ENCODE data around the gene STK24.

Gene STK24

GRCh38 chr13:98557937-98558792 lies 18.7 kb downstream of the STK24 start:
- DNase-seq (ENCODE audit: extremely low read depth in 1 of 2, low read depth in 1 of 2) = no peak

GRCh38 chr13:98556968-98557631 lies 19.8 kb downstream of the STK24 start:
- no peak for DNase-seq (ENCODE audit: extremely low read depth in 1 of 2, low read depth in 1 of 2)

- DNase-seq (ENCODE audit: extremely low read depth in 1 of 2, low read depth in 1 of 2) = no peak
Measured at GRCh38 chr13:98556142-98556816, 20.6 kb downstream of the STK24 start.

DNA sequence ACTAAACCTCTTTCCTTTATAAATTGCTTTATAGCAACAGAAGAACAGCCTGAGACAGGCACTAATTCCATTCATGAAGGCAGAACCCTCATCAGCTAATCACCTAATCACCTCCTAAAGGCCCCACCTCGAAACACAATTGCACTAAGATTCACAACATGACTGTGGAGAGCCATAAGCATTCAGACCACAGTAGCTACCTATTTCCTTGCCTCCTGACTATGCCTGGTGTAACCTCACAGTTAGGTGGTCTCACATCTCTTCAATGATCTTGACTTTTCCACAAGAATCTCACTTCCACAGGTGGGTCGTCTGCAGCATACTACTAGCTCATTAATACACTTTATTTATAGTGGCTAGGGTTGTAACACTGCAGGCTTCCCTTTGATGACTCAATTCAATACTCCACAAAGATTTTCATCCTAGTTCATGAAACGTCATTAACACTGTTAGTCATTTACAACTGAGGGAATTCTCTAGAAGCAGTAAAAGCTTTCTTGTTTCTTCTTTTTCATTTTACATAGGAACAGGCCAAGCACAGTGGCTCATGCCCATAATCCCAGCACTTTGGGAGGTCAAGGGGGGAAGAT lies 27.1 kb downstream of the STK24 start:
- DNase-seq (ENCODE audit: extremely low read depth in 1 of 2, low read depth in 1 of 2) = no peak

DNA sequence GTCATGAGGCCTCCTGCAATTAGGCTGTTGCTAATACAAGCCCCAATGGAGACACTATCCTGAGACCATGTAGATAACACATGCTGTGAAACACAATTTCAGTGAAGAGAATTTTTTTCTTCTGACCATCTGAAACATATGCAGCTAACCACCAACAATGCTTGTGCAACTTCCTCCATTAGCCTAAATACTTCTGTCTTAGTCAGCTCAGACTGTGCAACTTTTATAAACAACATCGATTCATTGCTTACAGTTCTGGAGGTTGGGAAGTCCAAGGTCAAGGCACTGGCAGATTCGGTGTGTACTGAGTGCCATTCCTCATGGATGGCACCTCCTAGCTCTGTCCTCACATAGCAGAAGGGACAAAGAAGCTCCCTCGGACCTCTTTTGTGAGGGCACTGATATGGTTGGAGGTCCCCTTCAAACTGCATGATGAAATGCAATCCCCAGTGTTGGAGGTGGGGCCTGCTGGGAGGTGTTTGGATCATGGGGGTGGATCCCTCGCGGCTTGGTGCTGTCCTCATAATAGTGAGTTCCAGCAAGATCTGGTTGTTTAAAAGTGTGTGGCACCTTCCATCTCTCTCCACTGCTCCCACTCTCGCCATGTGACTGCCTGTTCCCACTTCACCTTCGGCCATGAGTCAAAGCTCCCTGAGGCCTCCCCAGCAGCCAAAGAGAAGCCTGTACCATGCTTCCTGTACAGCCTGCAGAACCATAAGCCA lies 27.7 kb downstream of the STK24 start:
- DNase-seq (ENCODE audit: extremely low read depth in 1 of 2, low read depth in 1 of 2) = no peak

GRCh38 chr13:98548230-98548629 lies 28.7 kb downstream of the STK24 start:
- DNase-seq (ENCODE audit: extremely low read depth in 1 of 2, low read depth in 1 of 2) = no peak

DNA sequence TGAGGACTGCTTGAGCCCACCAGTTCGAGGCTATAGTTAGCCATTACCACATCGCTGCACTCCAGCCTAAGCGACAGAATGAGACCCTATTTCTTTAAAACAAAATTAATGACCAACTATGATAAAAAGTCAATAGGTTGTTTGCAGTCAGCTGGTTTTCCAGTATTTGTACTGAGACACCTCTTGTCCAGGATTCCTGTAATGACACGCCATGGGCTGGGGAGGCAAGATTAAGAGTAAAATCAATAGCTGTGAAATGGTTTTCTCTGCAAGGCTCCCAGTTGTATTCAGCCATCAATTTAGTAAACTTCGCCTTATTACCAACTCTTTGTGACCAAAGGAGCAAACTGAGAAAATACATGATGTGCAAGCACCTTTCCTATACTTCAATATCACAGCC lies 29.5 kb downstream of the STK24 start:
- no peak for DNase-seq (ENCODE audit: extremely low read depth in 1 of 2, low read depth in 1 of 2)

DNA sequence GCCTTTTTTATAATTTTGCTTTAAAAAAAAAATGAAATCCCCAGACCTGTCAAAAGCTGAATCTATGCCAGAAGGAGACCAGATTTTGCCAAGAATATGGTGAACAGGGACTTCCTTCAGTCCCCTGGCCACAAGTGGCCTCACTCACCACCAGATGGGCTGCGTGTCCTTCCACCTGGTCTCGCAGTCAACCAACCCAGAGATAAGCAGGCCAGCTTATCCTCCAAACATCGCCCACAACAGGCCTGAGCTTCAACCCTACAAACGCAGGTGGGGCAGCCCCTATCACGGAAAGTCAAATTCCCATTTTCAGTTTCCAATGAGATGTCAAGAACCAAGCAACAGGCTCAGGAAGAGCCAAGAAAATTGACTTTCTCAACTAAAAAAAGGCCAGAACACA lies 30.5 kb downstream of the STK24 start:
- no peak for DNase-seq (ENCODE audit: extremely low read depth in 1 of 2, low read depth in 1 of 2)

GRCh38 chr13:98544104-98544710 lies 32.7 kb downstream of the STK24 start:
- DNase-seq (ENCODE audit: extremely low read depth in 1 of 2, low read depth in 1 of 2) = no peak

DNA sequence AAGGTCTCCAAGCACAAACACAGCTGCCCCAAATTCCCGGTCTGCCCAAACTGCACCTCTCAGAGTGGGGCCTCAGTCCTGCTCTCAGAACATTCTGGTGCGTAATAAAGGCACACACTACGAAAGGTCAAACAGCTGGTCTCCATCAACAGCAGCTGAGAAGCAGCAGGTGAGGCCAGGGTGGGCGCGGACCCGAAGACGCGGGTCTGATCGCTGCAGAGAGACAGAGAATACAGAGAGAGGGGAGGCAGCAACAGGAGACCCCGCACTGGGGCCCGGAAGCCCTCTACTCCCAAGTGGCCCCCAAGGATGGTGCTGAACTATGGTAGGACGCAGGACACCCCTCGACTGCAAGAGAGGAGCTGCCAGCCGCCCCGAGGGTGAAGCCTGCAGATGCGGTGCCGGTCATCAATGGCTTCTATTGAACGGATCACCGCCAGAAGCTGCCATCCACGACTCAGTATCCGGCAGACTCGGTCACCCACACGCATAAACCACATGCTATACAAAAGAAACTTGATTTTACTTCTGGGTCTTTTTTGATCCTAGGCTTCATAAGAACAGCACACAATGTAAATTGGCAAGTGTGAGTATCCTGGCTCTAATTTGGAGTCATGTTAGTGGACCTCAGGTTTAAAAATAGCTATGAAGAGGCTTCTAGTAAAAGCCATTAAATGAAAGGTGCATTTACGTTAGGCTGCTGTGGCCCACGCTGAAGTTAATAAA lies 33.4 kb downstream of the STK24 start:
- no peak for DNase-seq (ENCODE audit: extremely low read depth in 1 of 2, low read depth in 1 of 2)

DNA sequence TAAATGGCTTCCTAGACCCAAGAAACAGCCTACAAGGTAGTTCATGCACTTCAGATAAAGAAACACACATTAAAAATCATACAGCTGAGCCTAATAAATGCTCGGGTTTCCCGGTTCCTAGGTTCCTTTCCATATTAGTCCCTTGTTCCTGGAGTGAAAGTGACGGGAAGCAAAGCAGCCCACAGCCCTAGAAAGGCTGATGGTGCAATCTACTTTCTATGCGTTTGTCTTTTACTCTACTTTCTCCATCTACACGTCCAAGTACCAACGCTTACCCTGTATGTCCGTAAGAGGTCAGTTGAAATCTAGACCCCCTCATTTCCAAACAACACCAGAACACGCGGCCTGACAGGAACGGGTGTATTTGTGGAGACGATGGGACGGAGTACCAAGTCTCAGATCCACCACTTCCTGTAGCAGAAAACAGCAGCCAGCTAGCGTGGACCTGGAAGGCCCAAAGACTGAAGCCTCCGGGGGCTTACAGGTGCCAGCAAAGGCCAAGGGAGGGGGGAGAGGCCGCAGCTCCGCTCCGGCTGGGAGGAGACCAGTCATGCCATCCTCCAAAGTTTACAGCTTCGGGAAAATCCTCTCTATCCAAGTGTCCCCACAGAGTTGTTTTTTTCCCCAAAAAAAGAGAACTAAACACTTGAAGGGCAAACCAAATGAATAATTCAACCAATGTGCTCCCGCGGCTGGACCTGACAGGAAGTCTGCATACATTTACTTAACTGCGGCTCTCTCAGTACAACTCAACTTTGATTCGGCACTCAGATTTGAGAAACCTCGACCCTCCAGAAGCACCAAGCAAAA lies 34.1 kb downstream of the STK24 start:
- no peak for DNase-seq (ENCODE audit: extremely low read depth in 1 of 2, low read depth in 1 of 2)

- DNase-seq (ENCODE audit: extremely low read depth in 1 of 2, low read depth in 1 of 2) = no peak
Measured at GRCh38 chr13:98541701-98542203, 35.2 kb downstream of the STK24 start.

GRCh38 chr13:98541191-98541590 lies 35.7 kb downstream of the STK24 start:
- DNase-seq (ENCODE audit: extremely low read depth in 1 of 2, low read depth in 1 of 2) = no peak

- DNase-seq (ENCODE audit: extremely low read depth in 1 of 2, low read depth in 1 of 2) = no peak
Measured at GRCh38 chr13:98540476-98540875, 36.4 kb downstream of the STK24 start.

- no peak for DNase-seq (ENCODE audit: extremely low read depth in 1 of 2, low read depth in 1 of 2)
Measured at GRCh38 chr13:98539666-98540065, 37.2 kb downstream of the STK24 start.

GRCh38 chr13:98538876-98539275 lies 38.0 kb downstream of the STK24 start:
- no peak for DNase-seq (ENCODE audit: extremely low read depth in 1 of 2, low read depth in 1 of 2)

DNA sequence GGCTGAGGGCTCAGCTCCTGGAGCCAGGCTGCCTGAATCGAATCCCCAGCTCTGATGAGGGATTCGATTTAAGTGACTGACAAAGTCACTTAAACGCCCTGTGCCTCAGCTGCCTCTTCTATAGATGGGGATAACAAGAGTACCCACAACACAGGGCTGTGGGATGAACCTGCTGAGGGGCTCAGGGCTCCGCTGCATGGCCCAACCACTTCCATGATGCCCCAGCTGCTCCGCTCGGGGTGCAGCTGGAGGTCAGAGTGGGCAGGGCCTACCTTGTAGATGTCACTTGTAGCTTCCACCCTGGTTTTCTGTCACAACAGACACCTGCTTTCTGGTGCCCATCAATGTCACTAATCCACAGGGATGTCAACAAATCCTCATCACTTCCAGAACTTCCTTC lies 39.2 kb downstream of the STK24 start:
- no peak for DNase-seq (ENCODE audit: extremely low read depth in 1 of 2, low read depth in 1 of 2)

GRCh38 chr13:98537306-98537705 lies 39.6 kb downstream of the STK24 start:
- no peak for DNase-seq (ENCODE audit: extremely low read depth in 1 of 2, low read depth in 1 of 2)

GRCh38 chr13:98536729-98537128 lies 40.2 kb downstream of the STK24 start:
- no peak for DNase-seq (ENCODE audit: extremely low read depth in 1 of 2, low read depth in 1 of 2)
